Measurements from ENCODE around the gene OR8D2. TPM values are rescaled to one million over a fixed set of nuclear protein-coding genes. Genes with fewer than 3 reads are reported as not detected.

OR8D2 gene
- total RNA-seq, 2 experiments from 2014 or later, result not detected

Other genes starting within 250 kb of the OR8D2 start
- gene VWA5A, start 204.7 kb downstream of the OR8D2 start, total RNA-seq, result 1 to 10 TPM; 1.6 to 1.7 TPM
- not detected for gene OR10D3, start 136.9 kb downstream of the OR8D2 start, total RNA-seq
- not detected for gene OR8G1, start 79.1 kb downstream of the OR8D2 start, total RNA-seq
- gene OR8G5, start 63.8 kb downstream of the OR8D2 start, total RNA-seq, result not detected
- gene OR8D1, start 6.2 kb downstream of the OR8D2 start, total RNA-seq, result not detected
- not detected for gene OR8B2, start 64.3 kb upstream of the OR8D2 start, total RNA-seq
- gene OR8B3, start 78.8 kb upstream of the OR8D2 start, total RNA-seq, result not detected
- not detected for gene OR8B4, start 104.7 kb upstream of the OR8D2 start, total RNA-seq
- gene OR8B8, start 125.5 kb upstream of the OR8D2 start, total RNA-seq, result not detected
- not detected for gene OR8B12, start 223.5 kb upstream of the OR8D2 start, total RNA-seq
- gene OR8A1, start 249.8 kb upstream of the OR8D2 start, total RNA-seq, result not detected